CD14-positive monocyte (primary cell): Measurements from ENCODE around the gene CEP83. TPM values are rescaled to one million over a fixed set of nuclear protein-coding genes. Genes with fewer than 3 reads are reported as not detected.
"Not testable (repeated sequence)": the region's sequence is repeated elsewhere in the genome, so short reads cannot be mapped to it uniquely, and the experiment has no call there.

Experiments used
- DNase-seq, 3 donors: peaks; one replicate each; pipeline ENCODE4 v3.0.0-alpha.2; 2011 to 2022
- H2AFZ ChIP-seq: 2 replicates; pipeline ENCODE4 v1.6.0; 2012; ENCODE audit warnings: mild to moderate bottlenecking, low read depth, low read length, inconsistent platforms; ENCODE audit not compliant: insufficient read depth, poor library complexity, severe bottlenecking
- H3K27ac ChIP-seq, 2 donors: 1 replicate in 1 of 2; 2 replicates in 1 of 2; pipeline ENCODE4 v1.5.1; 2012 to 2013; ENCODE audit warnings: low read length in 2 of 2, control low read depth in 1 of 2, inconsistent platforms in 1 of 2, low read depth in 1 of 2, mild to moderate bottlenecking in 1 of 2
- H3K27me3 ChIP-seq, 2 donors: one replicate each; pipeline versions ENCODE4 v1.6.0 to v1.6.1; 2011 to 2013; ENCODE audit warnings: low read length in 2 of 2; ENCODE audit not compliant: control insufficient read depth in 2 of 2, insufficient read depth in 2 of 2
- H3K36me3 ChIP-seq, 2 donors: replicated peaks in 1 of 2; 1 replicate in 1 of 2; 2 replicates in 1 of 2; pipeline versions ENCODE4 v1.5.1 to v1.6.1; 2012 to 2013; ENCODE audit warnings: low read length in 2 of 2, control low read depth in 1 of 2, inconsistent platforms in 1 of 2, mild to moderate bottlenecking in 1 of 2; ENCODE audit not compliant: insufficient read depth in 2 of 2, control insufficient read depth in 1 of 2
- H3K4me1 ChIP-seq, 2 donors: 1 replicate in 1 of 2; 2 replicates in 1 of 2; pipeline versions ENCODE4 v1.5.1 to v1.6.1; 2012 to 2013; ENCODE audit warnings: low read length in 2 of 2, control low read depth in 1 of 2, inconsistent platforms in 1 of 2, mild to moderate bottlenecking in 1 of 2, moderate library complexity in 1 of 2; ENCODE audit not compliant: insufficient read depth in 2 of 2, control insufficient read depth in 1 of 2
- H3K4me2 ChIP-seq: replicated peaks from 2 replicates; pipeline ENCODE3; 2012; ENCODE audit warnings: low read length, moderate library complexity, mild to moderate bottlenecking; ENCODE audit not compliant: poor library complexity, severe bottlenecking; ENCODE audit errors: extremely low read depth
- H3K4me3 ChIP-seq, 3 experiments: fragments of 200-600 bp in 1 of 3; sonication (generic) in 1 of 3; replicated peaks in 1 of 3; 1 replicate in 2 of 3; 2 replicates in 1 of 3; pipeline ENCODE4 v1.5.1; 2011 to 2013; ENCODE audit warnings: low read length in 3 of 3, mild to moderate bottlenecking in 3 of 3, control low read depth in 2 of 3, low read depth in 2 of 3, inconsistent platforms in 1 of 3, moderate library complexity in 1 of 3
- H3K79me2 ChIP-seq: 2 replicates; pipeline ENCODE4 v1.6.0; 2012; ENCODE audit warnings: mild to moderate bottlenecking, control low read depth, inconsistent platforms, low read length, moderate library complexity; ENCODE audit not compliant: insufficient read depth
- H3K9ac ChIP-seq: 2 replicates; pipeline ENCODE4 v1.6.0; 2017; ENCODE audit warnings: low read length, mild to moderate bottlenecking; ENCODE audit not compliant: insufficient read depth, poor library complexity, severe bottlenecking
- H3K9me3 ChIP-seq, 2 donors: replicated peaks in 1 of 2; 1 replicate in 1 of 2; 2 replicates in 1 of 2; pipeline versions ENCODE4 v1.5.1 to v1.6.1; 2012 to 2013; ENCODE audit warnings: low read length in 2 of 2, control low read depth in 1 of 2; ENCODE audit not compliant: control insufficient read depth in 1 of 2, insufficient read depth in 1 of 2
- H4K20me1 ChIP-seq: 2 replicates; pipeline ENCODE4 v1.6.0; 2012; ENCODE audit warnings: mild to moderate bottlenecking, low read length, control low read depth, moderate library complexity; ENCODE audit not compliant: insufficient read depth
- H3K27ac Mint-ChIP-seq, 7 donors: one replicate each; pipeline ENCODE4 v1.8.0; 2020; ENCODE audit warnings: mild to moderate bottlenecking in 7 of 7, mixed read lengths in 7 of 7, moderate library complexity in 6 of 7, inconsistent platforms in 2 of 7
- H3K27me3 Mint-ChIP-seq, 3 donors: one replicate each; pipeline ENCODE4 v1.8.0; 2021 to 2022; ENCODE audit warnings: low read depth in 3 of 3, mild to moderate bottlenecking in 3 of 3, mixed read lengths in 3 of 3, moderate library complexity in 3 of 3, inconsistent platforms in 1 of 3
- H3K36me3 Mint-ChIP-seq, 2 donors: one replicate each; pipeline ENCODE4 v1.8.0; 2020; ENCODE audit warnings: mixed read lengths in 2 of 2, inconsistent platforms in 1 of 2, mild to moderate bottlenecking in 1 of 2
- H3K4me1 Mint-ChIP-seq: one replicate; pipeline ENCODE4 v1.8.0; 2020; ENCODE audit warnings: mild to moderate bottlenecking, mixed read lengths
- H3K4me3 Mint-ChIP-seq, 2 donors: one replicate each; pipeline ENCODE4 v1.8.0; 2020; ENCODE audit warnings: mild to moderate bottlenecking in 2 of 2, mixed read lengths in 2 of 2, moderate library complexity in 1 of 2
- H3K9me3 Mint-ChIP-seq, 7 donors: one replicate each; pipeline ENCODE4 v1.8.0; 2020 to 2022; ENCODE audit warnings: mixed read lengths in 7 of 7, mild to moderate bottlenecking in 6 of 7, moderate library complexity in 6 of 7, inconsistent platforms in 2 of 7
- WGBS: methylation state at CpG from one replicate; pipeline ENCODE4 v1.1.5; 2013; ENCODE audit warnings: missing lambda C conversion rate; ENCODE audit not compliant: insufficient coverage; 5-methylcytosine and 5-hydroxymethylcytosine counted together
- intact Hi-C, 2 donors: fragments of 100-400 bp; cut with micrococcal nuclease; formaldehyde crosslinking; loops; one replicate each; pipeline versions ENCODE4 v1.15.0 to v1.15.1; 2023
- polyA plus RNA-seq, 3 donors: library from polyadenylated mRNA; depleted of rRNA in 1 of 3; unstranded in 2 of 3; stranded (reverse) in 1 of 3; fragments of 300-500 nt in 2 of 3; fragments of >200 nt in 1 of 3; fragmentation: Illumina TruSeq in 2 of 3; gene quantifications; 1 replicate in 2 of 3; 2 replicates in 1 of 3; pipeline ENCODE4 v1.2.3, GENCODE V29; 2012 to 2021
- TF ChIP-seq, protein P1 (sequence below): fragments of 200-600 bp; IDR thresholded peaks from one replicate; pipeline ENCODE4 v1.8.0; 2022; ENCODE audit warnings: antibody characterized with exemption, mild to moderate bottlenecking

Gene CEP83
- polyA plus RNA-seq, 3 donors, result 0.73 to 3.1 (median 1.0) TPM

DNA sequence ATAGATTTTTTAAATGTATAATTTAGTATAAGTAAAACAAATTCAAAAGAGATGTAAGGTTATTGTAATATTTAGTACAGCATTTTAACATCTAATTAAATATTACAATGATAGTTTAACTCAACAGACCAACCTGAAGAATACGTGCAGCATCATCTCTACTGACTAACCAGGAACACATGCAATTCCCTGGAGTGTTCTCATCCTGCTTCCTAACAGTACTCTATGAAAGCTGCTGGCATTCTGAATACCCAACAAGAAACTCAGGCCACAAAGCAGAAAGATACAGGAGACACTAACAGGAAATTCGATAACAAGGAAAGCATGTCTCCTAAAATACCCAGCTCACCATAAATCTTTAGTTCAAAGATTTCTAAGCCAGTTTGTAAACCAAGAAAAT lies 58.3 kb downstream of the CEP83 start:
- no peaks in the 10 kb centered on the region for H3K79me2 ChIP-seq
- H3K4me1 ChIP-seq, result no peaks in the 10 kb centered on the region
- H3K9ac ChIP-seq, result no peak overlapping the region
- peaks cover 19 to 24% of the 10 kb centered on the region in 2 donors for H3K9me3 ChIP-seq
- TF ChIP-seq, protein P1, sequence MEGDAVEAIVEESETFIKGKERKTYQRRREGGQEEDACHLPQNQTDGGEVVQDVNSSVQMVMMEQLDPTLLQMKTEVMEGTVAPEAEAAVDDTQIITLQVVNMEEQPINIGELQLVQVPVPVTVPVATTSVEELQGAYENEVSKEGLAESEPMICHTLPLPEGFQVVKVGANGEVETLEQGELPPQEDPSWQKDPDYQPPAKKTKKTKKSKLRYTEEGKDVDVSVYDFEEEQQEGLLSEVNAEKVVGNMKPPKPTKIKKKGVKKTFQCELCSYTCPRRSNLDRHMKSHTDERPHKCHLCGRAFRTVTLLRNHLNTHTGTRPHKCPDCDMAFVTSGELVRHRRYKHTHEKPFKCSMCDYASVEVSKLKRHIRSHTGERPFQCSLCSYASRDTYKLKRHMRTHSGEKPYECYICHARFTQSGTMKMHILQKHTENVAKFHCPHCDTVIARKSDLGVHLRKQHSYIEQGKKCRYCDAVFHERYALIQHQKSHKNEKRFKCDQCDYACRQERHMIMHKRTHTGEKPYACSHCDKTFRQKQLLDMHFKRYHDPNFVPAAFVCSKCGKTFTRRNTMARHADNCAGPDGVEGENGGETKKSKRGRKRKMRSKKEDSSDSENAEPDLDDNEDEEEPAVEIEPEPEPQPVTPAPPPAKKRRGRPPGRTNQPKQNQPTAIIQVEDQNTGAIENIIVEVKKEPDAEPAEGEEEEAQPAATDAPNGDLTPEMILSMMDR, result no peak
- H2AFZ ChIP-seq, result no peak overlapping the region
- Mint-ChIP-seq H3K4me3 (no peak overlapping the region), H3K27ac (no peak overlapping the region), H3K36me3 (peaks cover 33% of the 10 kb centered on the region in 2 donors), H3K9me3 (peaks cover 16 to 32% (median 22%) of the 10 kb centered on the region in 7 donors), H3K27me3 (peaks cover 0 to 3% (median 0%) of the 10 kb centered on the region in 3 donors), H3K4me1 (peaks cover 3% of the 10 kb centered on the region)
- H3K36me3 ChIP-seq, result peaks cover 7 to 38% of the 10 kb centered on the region in 2 donors
- H3K4me2 ChIP-seq, result no peak overlapping the region
- no peaks in the 10 kb centered on the region for H4K20me1 ChIP-seq
- no peak overlapping the region for H3K4me3 ChIP-seq
- 100% methylated on average over 1 of the region's 2 CpGs for WGBS
- no peaks in the 10 kb centered on the region for H3K27me3 ChIP-seq
- intact Hi-C loops, result no loop called here
- no peak overlapping the region for H3K27ac ChIP-seq
- DNase-seq, result no peak

DNA sequence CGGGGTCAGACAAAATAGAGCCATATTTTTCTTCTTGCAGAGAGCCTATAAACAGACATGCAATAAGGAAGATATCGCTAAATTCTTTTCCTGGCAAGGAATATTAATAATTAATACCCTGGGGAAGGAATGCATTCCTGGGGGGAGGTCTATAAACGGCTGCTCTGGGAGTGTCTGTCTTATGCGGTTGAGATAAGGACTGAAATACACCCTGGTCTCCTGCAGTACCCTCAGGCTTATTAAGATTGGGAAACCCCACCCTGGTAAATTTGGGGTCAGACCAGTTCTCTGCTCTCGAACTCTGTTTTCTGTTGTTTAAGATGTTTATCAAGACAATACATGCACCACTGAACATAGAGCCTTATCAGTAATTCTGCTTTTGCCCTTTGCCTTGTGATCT lies 61.0 kb downstream of the CEP83 start:
- Mint-ChIP-seq H3K9me3 (peaks cover 18 to 41% (median 29%) of the 10 kb centered on the region in 7 donors), H3K36me3 (peaks cover 35 to 36% of the 10 kb centered on the region in 2 donors)
- H3K27me3 Mint-ChIP-seq, H4K20me1 ChIP-seq, H3K9ac ChIP-seq, intact Hi-C loops, DNase-seq, H3K79me2 ChIP-seq, H3K4me3 Mint-ChIP-seq, H2AFZ ChIP-seq, H3K27me3 ChIP-seq, H3K27ac ChIP-seq, H3K27ac Mint-ChIP-seq, H3K4me2 ChIP-seq, H3K4me1 ChIP-seq, H3K4me3 ChIP-seq, H3K4me1 Mint-ChIP-seq: not testable (repeated sequence)
- peaks cover 7 to 38% of the 10 kb centered on the region in 2 donors for H3K36me3 ChIP-seq
- peaks cover 19 to 24% of the 10 kb centered on the region in 2 donors for H3K9me3 ChIP-seq
- no CpG with 5 or more reads among the region's 5 CpGs for WGBS
